RCC 7860 (cell line): ENCODE data around the gene AFG3L2.
"Not testable (repeated sequence)": the region's sequence is repeated elsewhere in the genome, so short reads cannot be mapped to it uniquely, and the experiment has no call there.

Experiments used
- DNase-seq: peaks from one replicate; pipeline ENCODE4 v3.0.0-alpha.2; 2015; ENCODE audit warnings: low spot score
- FAIRE-seq: peaks from 2 replicates; lab custom pipeline; 2012; peaks lifted over from hg19 to GRCh38; lab: Jason Lieb, UNC

AFG3L2 gene

GRCh38 chr18:12376754-12377555 is at the start of gene AFG3L2:
Gene AFG3L2 (minus strand): TSS chr18:12377227. CDS start chr18:12377082, 145 bp downstream.
- DNase-seq: peak; percentile 94
- FAIRE-seq: no peak

GRCh38 chr18:12424252-12424651 is 47.2 kb upstream of the AFG3L2 start:
- DNase-seq (no peak), FAIRE-seq (no peak)

GRCh38 chr18:12423820-12424219 is 46.8 kb upstream of the AFG3L2 start:
- DNase-seq: no peak
- no peak for FAIRE-seq

DNA sequence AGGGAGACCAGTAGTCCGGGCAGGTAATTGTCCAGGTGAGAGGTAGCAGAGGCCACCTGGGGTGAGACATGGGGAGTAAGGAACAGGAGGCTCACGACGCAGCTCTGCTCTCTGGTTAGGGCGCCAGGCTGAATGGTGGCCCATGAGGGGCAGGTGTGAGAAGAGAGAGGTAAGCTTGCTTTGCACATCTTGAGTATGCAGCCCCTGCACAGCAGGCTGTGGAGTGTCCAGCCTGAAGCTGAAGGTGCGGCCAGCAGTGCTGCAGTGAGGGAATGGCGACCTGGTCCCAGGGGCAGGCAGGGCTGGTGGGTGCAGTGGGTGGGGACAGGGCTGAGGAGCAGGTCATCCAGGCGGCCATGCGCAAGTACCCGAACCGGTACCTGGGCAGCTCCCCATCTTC is 46.4 kb upstream of the AFG3L2 start:
- DNase-seq (no peak), FAIRE-seq (no peak)

DNA sequence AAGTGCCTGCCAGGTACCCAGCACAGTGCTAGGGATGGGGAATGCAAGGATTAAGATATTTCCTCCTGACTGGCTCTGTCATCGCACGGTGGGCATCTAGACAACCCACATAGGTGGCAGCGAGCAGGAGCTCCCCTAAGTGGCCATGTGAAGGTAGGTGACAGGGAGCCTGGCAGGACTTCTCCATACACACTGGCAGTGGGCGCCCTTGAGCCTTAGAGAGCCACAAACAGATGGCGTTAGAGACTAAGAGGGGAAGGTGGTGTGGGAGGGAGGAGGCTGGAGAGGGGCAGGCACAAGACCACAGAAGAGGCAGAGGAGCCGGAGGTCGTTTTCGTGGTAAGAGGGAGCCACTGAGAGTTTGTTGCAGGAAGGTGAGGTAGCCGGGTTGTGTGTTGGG is 45.9 kb upstream of the AFG3L2 start:
- FAIRE-seq (no peak), DNase-seq (no peak)

- FAIRE-seq (no peak), DNase-seq (no peak)
Observed at GRCh38 chr18:12421732-12422131, 44.7 kb upstream of the AFG3L2 start.

DNA sequence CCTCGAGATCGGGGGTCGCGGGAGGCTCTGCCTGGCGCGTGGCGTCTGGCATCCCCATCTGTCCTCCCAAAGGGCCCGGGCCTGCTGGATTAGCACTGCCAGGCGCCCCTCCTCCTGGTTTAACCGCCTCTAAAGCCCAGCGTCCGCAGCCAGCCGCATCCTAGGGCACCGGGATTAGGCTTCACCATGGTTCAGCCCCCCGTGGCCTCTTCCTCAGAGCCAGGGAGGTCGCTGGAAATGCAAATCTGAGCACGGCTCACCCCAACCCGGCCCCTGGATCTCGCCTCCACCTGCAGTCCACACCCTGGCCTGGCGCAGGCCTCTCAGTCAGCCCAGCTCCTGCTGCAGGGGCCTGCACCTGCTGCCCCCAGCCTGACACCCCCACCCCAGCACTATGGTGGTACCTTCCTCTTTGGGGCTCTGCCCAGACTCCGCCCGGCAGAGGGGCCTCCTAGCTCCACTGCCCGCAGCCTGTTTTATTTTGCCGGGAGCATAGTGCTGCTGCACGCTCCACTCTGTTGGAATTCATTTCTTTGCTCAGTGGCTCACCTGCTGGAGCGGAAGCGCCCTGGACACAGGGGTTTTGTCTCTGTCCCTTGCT is 43.9 kb upstream of the AFG3L2 start:
- DNase-seq (no peak), FAIRE-seq (no peak)

GRCh38 chr18:12417687-12418086 is 40.7 kb upstream of the AFG3L2 start:
- FAIRE-seq: no peak
- DNase-seq: no peak

DNA sequence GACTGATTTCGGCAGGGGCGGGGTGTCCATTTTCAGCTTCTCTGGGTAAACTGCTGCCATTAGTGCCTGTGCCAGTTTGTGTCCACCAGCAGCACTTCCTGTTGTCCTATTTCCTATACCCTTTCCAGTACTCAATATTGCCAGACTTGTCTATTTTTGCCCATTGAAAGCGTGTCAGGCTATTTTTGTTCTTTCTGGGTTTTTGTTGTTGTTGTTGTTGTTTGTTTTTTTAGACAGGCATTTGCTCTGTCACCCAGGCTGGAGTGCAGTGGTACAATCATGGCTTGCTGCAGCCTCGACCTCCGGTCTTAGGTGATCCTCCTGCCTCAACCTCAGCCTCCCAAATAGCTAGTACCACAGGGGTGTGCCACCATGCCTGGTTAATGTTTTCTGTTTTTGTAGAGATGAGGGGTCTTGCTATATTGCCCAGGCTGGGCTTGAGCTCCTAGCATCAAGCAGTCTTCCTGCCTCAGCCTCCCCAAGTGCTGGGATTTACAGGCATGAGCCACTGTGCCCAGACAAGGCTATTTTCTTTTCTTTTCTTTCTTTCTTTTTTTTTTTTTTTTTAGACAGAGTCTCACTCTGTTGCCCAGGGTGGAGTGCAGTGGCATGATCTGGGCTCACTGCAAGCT is 39.2 kb upstream of the AFG3L2 start:
- FAIRE-seq (no peak), DNase-seq (no peak)

DNA sequence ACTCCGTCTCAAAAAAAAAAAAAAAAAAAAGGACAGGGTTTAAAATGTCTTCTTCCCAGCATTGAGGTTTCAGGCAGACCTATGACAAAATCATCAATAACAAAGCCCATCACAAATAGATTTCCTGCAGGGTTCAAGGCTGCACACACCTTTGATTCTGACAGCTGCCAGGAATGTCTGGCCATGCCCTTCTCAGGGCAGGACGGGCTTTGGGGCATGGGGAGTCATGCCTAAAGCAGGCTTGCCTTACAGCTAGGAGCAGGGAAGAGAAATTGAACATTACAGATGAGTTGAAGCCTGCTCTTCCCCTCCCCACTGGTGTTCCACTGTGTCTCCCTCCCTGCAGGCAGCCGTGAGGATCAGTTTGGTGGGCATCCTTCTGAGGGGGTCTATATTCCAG is 34.4 kb upstream of the AFG3L2 start:
- no peak for FAIRE-seq

GRCh38 chr18:12410747-12411146 is 33.7 kb upstream of the AFG3L2 start:
- FAIRE-seq, DNase-seq: not testable (repeated sequence)

More for the DNA sequence above, 34.4 kb upstream of the AFG3L2 start:
- no peak for DNase-seq

DNA sequence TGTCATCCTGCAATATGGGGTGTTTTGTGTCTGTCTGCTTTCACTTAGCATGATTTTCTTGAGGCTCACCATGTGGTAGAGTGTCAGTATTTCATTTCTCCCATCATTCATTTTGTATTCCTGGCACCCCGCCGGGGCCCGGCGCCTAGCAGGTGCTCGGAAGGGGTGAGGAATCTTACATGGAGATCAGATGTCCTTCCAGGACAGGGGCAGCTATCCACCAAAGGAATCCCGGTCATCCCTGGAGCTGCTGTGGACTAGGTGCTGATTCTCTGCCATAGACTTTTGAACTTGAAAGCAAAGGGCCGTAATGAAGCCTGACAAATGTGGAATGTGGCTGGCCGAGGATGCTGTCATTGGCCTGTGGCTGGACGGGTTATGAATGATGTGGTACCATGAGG is 33.1 kb upstream of the AFG3L2 start:
- FAIRE-seq: no peak
- no peak for DNase-seq

DNA sequence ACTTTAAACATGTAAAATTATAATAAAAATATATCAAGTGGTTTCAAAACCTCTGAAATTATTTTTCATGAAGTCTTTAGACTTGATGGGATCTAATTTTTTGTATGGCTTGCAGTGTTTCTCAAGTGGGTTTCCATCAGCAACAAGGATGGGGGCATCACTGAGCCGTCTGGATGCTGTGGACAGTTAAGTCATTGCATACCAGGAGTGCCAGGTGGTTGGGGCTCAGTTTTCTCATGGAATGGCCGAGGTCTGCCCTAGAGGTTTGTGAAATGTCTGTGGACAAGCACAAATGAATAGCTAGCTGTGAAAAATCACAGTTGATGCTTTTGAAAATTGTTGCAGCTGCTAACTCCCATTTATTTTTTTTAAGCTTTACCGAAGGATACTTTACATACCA is 32.4 kb upstream of the AFG3L2 start:
- FAIRE-seq: no peak
- DNase-seq: peak; percentile 19

DNA sequence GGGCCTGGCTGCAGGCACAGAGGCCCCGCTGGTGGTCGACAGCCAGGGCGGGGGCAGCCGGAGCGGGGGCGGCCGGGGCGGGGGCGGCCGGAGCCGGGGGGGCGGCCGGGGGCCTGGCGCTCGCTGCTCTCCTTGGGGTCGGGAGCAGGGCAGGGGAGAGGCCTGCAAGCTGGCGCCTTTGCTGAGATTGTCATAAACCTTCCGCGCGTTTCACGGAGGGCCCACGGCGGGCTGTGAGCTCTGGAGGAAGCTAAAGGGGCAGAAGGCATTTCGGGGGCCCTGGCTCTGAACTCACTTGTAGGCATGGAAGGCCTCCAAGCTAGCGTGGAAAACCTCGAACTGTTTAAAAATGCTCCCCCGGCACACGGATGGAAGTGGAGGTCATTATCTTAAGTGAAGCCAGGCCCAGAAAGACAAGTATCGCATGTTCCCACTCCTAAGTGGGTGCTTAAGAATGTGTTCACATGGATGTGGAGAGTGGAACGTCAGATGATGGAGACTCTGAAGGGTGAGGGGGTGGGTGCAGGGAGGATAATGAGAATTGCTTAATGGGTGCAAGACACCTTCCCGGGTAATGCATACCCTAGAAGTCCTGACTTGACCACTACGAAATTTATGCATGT is 31.3 kb upstream of the AFG3L2 start:
- FAIRE-seq (no peak), DNase-seq (no peak)

DNA sequence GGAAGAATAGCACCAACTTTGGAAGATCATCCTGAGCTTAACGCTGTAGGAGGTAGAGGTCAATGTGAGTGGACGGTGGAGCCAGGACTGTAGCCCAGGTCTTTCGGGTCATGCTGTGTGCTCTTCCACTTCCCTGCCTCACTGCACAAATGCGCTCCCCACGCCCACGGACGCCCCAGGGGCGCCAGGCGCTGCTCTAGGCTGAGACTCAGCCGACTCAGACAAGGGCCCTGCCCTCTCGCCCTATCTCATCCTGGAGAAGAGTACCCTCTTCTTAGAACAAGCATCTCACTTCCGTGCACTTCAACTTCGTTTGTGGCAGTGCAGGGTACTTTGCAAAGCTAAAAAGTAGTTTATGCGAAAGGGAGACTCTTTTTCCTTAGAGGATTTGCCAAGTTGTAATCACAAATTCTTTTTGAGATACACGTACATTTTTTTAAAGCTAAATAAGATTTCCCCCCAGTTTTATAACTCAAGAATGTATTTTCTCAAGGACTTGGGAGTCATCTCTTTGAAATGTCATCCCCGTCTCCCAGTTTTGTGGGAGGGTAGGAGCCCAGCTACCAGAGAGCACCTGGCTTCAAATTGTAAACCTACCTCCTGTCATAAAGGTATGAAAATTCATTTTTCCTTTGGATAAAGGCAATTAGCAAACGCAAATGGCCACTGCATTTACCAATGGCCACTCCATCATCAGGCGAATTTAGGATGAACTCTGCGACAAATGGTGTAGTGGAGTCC is 29.5 kb upstream of the AFG3L2 start:
- DNase-seq (no peak), FAIRE-seq (no peak)

DNA sequence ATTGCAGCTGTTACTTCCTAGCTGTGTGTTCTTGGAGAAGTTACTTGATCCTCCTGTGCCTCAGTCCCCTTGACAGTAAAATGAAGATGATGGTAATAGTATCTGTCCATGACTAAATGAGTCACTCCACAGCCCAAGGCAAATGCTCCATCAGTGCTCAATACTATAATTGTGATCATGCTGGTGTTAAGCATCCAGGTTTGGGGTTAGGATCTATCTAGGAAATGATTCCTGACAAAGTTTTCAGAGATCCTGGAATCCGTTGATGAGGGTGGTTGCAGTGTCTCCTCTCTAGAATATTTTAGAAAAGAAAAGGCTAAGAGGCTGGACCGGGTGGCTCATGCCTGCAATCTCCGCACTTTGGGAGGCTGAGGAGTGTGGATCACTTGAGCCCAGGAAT is 28.0 kb upstream of the AFG3L2 start:
- FAIRE-seq: no peak
- no peak for DNase-seq

- FAIRE-seq (peak; percentile 91), DNase-seq (peak; percentile 88)
Observed at GRCh38 chr18:12403601-12404506, 26.8 kb upstream of the AFG3L2 start.

- no peak for DNase-seq
- FAIRE-seq: no peak
Observed at GRCh38 chr18:12401881-12402280, 24.9 kb upstream of the AFG3L2 start.

DNA sequence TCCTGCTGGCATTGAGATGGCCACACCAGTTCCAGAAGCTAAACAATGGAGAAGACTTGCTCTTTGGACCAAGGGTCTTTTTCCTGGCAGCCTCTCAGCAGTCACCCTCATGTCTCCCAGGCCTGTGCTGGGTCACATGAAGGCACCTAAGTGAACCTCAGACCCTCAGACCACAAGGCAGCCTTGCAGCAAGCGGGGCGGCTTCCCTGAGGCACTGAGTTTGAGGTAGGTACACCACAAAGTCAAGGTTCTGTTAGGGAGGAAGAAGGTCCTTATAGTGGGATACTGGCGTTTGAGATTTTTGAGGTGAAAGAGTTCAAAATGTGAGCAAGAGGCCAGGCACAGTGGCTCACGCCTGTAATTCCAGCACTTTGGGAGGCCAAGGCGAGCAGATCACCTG is 22.2 kb upstream of the AFG3L2 start:
- DNase-seq (no peak), FAIRE-seq (no peak)

DNA sequence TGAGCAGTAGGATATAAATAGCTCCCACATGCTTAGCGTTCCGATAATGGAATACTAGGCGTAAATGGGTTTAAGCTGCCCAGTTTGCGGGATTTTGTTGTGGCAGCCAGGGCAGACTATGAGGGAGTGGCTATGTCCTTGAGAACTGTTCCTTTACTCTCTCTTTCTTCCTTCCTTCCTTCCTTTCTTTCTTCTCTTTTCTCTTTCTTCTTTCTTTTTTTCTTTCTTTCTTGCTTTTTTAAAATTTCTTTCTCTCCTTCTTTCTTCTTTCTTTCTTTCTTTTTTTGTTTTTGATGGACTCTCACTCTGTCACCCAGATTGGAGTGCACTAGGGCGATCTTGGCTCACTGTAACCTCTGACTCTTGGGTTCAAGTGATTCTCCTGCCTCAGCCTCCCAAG is 21.6 kb upstream of the AFG3L2 start:
- no peak for DNase-seq
- no peak for FAIRE-seq
